CD4-positive, alpha-beta T cell (primary cell): ENCODE results near the gene GCDH. TPM values are rescaled to one million over a fixed set of nuclear protein-coding genes. Genes with fewer than 3 reads are reported as not detected.

Experiments
- ATAC-seq: fragments of 200-7000 bp; cut with Tn5 transposase; one replicate; pipeline ENCODE4 v1.10.0; 2022; ENCODE audit warnings: mild to moderate bottlenecking; ENCODE audit not compliant: poor library complexity
- CTCF ChIA-PET: fragments of 350-600 bp; sonication (Branson Sonifier 250); formaldehyde crosslinking; loops from one replicate; lab custom pipeline; 2021; ENCODE audit warnings: antibody characterized with exemption, inconsistent platforms; lab: Charles Lee
- POLR2A ChIA-PET: fragments of 350-600 bp; sonication (Branson Sonifier 250); formaldehyde crosslinking; loops from one replicate; lab custom pipeline; 2021; ENCODE audit warnings: antibody characterized with exemption, inconsistent platforms; lab: Charles Lee
- DNase-seq, 14 experiments: peaks; one replicate each; pipeline ENCODE4 v3.0.0-alpha.2; 2013 to 2020; ENCODE audit warnings: mixed read lengths in 2 of 14
- H3K27ac ChIP-seq, 2 donors: one replicate each; pipeline versions ENCODE4 v1.5.1 to v1.7.0; 2013; ENCODE audit warnings: low read length in 2 of 2, low read depth in 1 of 2, mild to moderate bottlenecking in 1 of 2
- H3K27me3 ChIP-seq, 2 experiments: 1 replicate in 1 of 2; 2 replicates in 1 of 2; pipeline versions ENCODE4 v1.6.1 to v1.7.0; 2013; ENCODE audit warnings: low read length in 2 of 2, control low read depth in 1 of 2, mild to moderate bottlenecking in 1 of 2, moderate library complexity in 1 of 2; ENCODE audit not compliant: insufficient read depth in 2 of 2, control insufficient read depth in 1 of 2
- H3K36me3 ChIP-seq: one replicate; pipeline ENCODE4 v1.6.1; 2013; ENCODE audit warnings: low read length, control low read depth; ENCODE audit not compliant: insufficient read depth
- H3K4me1 ChIP-seq: one replicate; pipeline ENCODE4 v1.6.1; 2013; ENCODE audit warnings: low read length, control low read depth; ENCODE audit not compliant: insufficient read depth
- H3K4me3 ChIP-seq: one replicate; pipeline ENCODE4 v1.5.1; 2013; ENCODE audit warnings: mild to moderate bottlenecking, low read length, moderate library complexity
- H3K9me3 ChIP-seq, 2 experiments: 1 replicate in 1 of 2; 2 replicates in 1 of 2; pipeline versions ENCODE4 v1.6.1 to v1.7.0; 2013; ENCODE audit warnings: low read length in 2 of 2, mild to moderate bottlenecking in 2 of 2, control low read depth in 1 of 2, moderate library complexity in 1 of 2; ENCODE audit not compliant: control insufficient read depth in 1 of 2, insufficient read depth in 1 of 2
- H3K27ac Mint-ChIP-seq: one replicate; pipeline ENCODE4 v1.8.0; 2020; ENCODE audit warnings: mixed read lengths
- H3K27me3 Mint-ChIP-seq: one replicate; pipeline ENCODE4 v1.8.0; 2021; ENCODE audit warnings: mixed read lengths
- H3K36me3 Mint-ChIP-seq: one replicate; pipeline ENCODE4 v1.8.0; 2021; ENCODE audit warnings: low read depth, mixed read lengths
- H3K4me1 Mint-ChIP-seq: one replicate; pipeline ENCODE4 v1.8.0; 2021; ENCODE audit warnings: low read depth, mixed read lengths
- H3K4me3 Mint-ChIP-seq: one replicate; pipeline ENCODE4 v1.8.0; 2020; ENCODE audit warnings: mild to moderate bottlenecking, mixed read lengths
- H3K9me3 Mint-ChIP-seq: one replicate; pipeline ENCODE4 v1.8.0; 2020; ENCODE audit warnings: mixed read lengths
- intact Hi-C, 2 experiments: fragments of 100-400 bp; cut with DNase I in 1 of 2; cut with micrococcal nuclease in 1 of 2; formaldehyde crosslinking; loops; one replicate each; pipeline versions ENCODE4 v1.15.1 to v1.9.0; 2023 to 2025; cut with DNase I, micrococcal nuclease
- total RNA-seq, 174 experiments: library from RNA in 2 of 174; stranded (reverse) in 2 of 174; gene quantifications; one replicate each; pipeline ENCODE4 v1.2.3 and lab custom pipeline; 2021 to 2026
- TF ChIP-seq, protein P1 (sequence below): fragments of 200-600 bp; IDR thresholded peaks from one replicate; pipeline ENCODE4 v1.8.0; 2022; ENCODE audit warnings: antibody characterized with exemption, mild to moderate bottlenecking

Gene GCDH
- total RNA-seq, 2 experiments from 2014 or later: 39.2 to 42.1 TPM

DNA sequence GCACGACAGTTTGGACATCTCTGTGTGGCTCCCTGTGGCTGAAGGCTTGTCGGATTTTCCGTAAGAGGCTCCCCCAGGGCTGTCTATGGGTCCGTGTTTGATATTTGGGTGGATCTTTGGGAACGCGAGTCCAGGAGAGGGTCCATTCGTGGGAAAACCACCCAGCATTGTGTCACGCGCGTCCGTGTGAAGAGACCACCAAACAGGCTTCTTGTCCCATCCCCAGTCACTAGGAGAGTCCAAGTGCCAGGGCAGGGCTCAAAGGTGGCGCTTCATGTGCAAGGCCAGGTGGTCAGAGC lies 6.4 kb upstream of the GCDH start:
- peak overlapping the region; percentile 87 for H3K4me3 Mint-ChIP-seq
- Histone ChIP-seq H3K4me1 (peaks cover 50% of the 10 kb centered on the region), H3K27ac (no peak overlapping the region), H3K4me3 (peak overlapping the region; percentile 65), H3K9me3 (peaks cover 10 to 26% of the 10 kb centered on the region in 2 experiments), H3K27me3 (no peaks in the 10 kb centered on the region), H3K36me3 (no peaks in the 10 kb centered on the region)
- CTCF ChIA-PET: interaction anchor here (0.6 to 1.7 kb wide), 8 partner anchors 13 to 1695 kb away, joined by 3 to 17 read pairs (median 5); partner anchors contain the start of genes CALR and FARSA
- POLR2A ChIA-PET: interaction anchor here (0.6 to 2.4 kb wide), 13 partner anchors 11 to 268 kb away, joined by 3 to 17 read pairs (median 4); partner anchors contain the start of genes FARSA, GADD45GIP1, JUNB and SYCE2
- DNase-seq: no peak
- no peaks in the 10 kb centered on the region for H3K27me3 Mint-ChIP-seq
- peaks cover 31% of the 10 kb centered on the region for H3K4me1 Mint-ChIP-seq
- TF ChIP-seq, protein P1, sequence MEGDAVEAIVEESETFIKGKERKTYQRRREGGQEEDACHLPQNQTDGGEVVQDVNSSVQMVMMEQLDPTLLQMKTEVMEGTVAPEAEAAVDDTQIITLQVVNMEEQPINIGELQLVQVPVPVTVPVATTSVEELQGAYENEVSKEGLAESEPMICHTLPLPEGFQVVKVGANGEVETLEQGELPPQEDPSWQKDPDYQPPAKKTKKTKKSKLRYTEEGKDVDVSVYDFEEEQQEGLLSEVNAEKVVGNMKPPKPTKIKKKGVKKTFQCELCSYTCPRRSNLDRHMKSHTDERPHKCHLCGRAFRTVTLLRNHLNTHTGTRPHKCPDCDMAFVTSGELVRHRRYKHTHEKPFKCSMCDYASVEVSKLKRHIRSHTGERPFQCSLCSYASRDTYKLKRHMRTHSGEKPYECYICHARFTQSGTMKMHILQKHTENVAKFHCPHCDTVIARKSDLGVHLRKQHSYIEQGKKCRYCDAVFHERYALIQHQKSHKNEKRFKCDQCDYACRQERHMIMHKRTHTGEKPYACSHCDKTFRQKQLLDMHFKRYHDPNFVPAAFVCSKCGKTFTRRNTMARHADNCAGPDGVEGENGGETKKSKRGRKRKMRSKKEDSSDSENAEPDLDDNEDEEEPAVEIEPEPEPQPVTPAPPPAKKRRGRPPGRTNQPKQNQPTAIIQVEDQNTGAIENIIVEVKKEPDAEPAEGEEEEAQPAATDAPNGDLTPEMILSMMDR: no peak
- H3K9me3 Mint-ChIP-seq: no peaks in the 10 kb centered on the region
- ATAC-seq: no peak
- intact Hi-C loops: no loop called here
- H3K27ac Mint-ChIP-seq: peak overlapping the region; percentile 81
- no peaks in the 10 kb centered on the region for H3K36me3 Mint-ChIP-seq

DNA sequence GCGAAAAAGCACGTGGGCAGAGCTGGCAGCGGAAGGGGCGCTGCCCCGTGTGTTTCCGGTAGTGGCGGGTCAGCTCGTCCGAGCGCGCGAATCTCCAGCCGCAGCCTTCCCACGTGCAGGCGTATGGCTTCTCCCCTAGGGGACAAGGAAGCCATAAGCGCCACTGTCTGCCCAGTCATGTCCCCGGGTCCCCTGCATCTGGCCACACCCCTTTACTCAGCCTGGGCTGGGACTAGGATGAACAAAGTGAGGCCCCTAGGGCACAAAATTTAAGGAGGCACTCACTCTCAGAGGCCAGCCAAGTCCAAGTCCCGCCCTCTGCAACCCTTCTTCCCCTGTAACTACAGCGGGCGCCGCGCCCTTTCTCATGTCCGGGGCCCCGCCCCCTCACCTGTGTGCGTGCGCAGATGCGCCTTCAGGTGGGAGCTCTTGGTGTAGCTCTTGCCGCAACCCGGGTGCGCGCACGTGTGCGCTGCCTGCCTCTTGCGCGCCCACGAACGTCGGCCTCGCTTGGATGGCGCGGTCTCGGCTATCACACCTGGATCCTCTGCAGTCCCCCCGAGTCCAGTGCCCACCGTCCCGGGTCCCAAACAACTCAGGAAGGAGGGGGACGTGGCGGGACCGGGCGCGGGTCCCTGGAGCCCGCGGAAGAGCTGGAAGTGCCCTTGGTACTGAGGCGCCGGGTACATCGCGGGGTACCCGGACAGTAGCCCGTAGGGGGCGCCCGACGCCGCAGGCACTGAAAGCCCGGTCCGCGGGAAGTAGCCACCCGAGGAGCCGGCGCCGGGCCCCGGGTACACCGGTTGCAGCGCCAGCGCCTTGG lies 5.8 kb upstream of the GCDH start:
- no peaks in the 10 kb centered on the region for H3K36me3 ChIP-seq
- peak; percentile 79 to 95 (median 86) for DNase-seq
- H3K27me3 Mint-ChIP-seq: no peaks in the 10 kb centered on the region
- no peaks in the 10 kb centered on the region for H3K36me3 Mint-ChIP-seq
- H3K27ac Mint-ChIP-seq: peak overlapping the region; percentile 81
- ATAC-seq: peak; percentile 76
- H3K4me3 Mint-ChIP-seq: peak overlapping the region; percentile 87
- no peaks in the 10 kb centered on the region for H3K27me3 ChIP-seq
- H3K27ac ChIP-seq: peak overlapping the region in 1 of 2 donors; percentile 2
- intact Hi-C loops: loop anchor here (1.0 kb wide), 1 partner anchor 80 kb away; no protein-coding TSS in a partner anchor
- TF ChIP-seq, protein P1: peak; percentile 85
- ChIA-PET POLR2A (interaction anchor here (0.6 to 2.4 kb wide), 13 partner anchors 12 to 267 kb away, joined by 3 to 17 read pairs (median 4); partner anchors contain the start of genes FARSA, GADD45GIP1, JUNB and SYCE2), CTCF (interaction anchor here (0.6 to 1.7 kb wide), 11 partner anchors 13 to 1695 kb away, joined by 3 to 17 read pairs (median 4); partner anchors contain the start of genes CALR, FARSA and SYCE2)
- peaks cover 10 to 26% of the 10 kb centered on the region in 2 experiments for H3K9me3 ChIP-seq
- peaks cover 29% of the 10 kb centered on the region for H3K4me1 Mint-ChIP-seq
- peak overlapping the region; percentile 65 for H3K4me3 ChIP-seq
- no peaks in the 10 kb centered on the region for H3K9me3 Mint-ChIP-seq
- H3K4me1 ChIP-seq: peaks cover 47% of the 10 kb centered on the region

DNA sequence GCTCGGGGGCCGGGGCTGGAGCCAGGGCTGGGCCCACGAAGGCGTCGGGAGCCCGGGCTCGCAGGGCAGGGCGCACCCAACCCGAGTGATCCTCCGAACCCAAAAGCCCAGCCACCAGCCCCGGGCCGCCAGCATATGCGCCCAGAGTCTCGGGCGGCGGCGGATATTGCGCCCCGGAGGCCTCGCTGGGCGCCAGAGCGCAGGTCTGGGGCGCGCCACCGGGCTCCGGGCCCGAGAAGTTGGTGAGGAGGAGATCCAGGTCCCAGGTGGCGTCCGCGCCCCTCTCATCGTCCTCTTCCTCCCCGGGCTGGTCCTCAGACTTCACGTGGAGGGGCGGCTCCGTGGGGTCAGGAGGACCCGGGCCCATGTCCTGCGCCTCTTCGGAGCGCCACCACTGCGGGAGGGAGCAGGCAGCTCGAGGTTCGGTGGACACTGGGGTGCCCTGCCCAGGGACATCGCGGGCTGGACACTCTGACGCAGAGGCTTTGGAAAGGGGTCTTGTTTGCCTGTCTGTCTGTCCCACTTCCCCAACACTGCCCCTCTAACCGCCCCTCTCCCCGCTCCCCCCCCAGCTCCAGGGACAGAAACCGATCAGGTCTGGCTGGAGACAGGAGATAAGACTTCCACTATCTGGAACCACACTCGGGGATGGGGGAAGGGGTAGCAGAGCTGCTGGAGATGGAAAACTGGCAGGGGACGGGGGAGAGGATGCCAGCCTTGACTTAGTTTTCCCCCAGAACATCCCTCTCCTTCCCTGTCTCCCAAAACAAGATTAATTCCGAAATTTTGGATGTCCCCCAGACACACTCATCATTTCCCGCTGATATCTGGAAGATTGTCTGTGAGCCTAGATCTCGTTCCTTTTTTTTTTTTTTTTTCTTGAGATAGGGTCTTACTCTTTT lies 5.0 kb upstream of the GCDH start:
- TF ChIP-seq, protein P1: peak; percentile 34
- H3K4me3 ChIP-seq: peak overlapping the region; percentile 65
- peak overlapping the region in 1 of 2 donors; percentile 2 for H3K27ac ChIP-seq

More for the DNA sequence above, 5.0 kb upstream of the GCDH start:
- POLR2A ChIA-PET: interaction anchor here (0.9 to 2.4 kb wide), 12 partner anchors 13 to 267 kb away, joined by 3 to 17 read pairs (median 5); partner anchors contain the start of genes CALR, FARSA, GADD45GIP1 and JUNB
- H3K4me1 Mint-ChIP-seq: peaks cover 28% of the 10 kb centered on the region
- H3K27ac Mint-ChIP-seq: no peak overlapping the region
- intact Hi-C loops: loop anchor here (1.0 kb wide), 1 partner anchor 79 kb away; no protein-coding TSS in a partner anchor
- Histone ChIP-seq H3K36me3 (no peaks in the 10 kb centered on the region), H3K27me3 (no peaks in the 10 kb centered on the region), H3K4me1 (peaks cover 45% of the 10 kb centered on the region), H3K9me3 (peaks cover 10 to 26% of the 10 kb centered on the region in 2 experiments)
- peaks cover 4% of the 10 kb centered on the region for H3K36me3 Mint-ChIP-seq
- ATAC-seq: no peak
- CTCF ChIA-PET: interaction anchor here (0.6 to 1.7 kb wide), 9 partner anchors 15 to 570 kb away, joined by 3 to 17 read pairs (median 4); partner anchors contain the start of genes CALR, FARSA and SYCE2
- no peaks in the 10 kb centered on the region for H3K9me3 Mint-ChIP-seq
- no peak for DNase-seq
- H3K27me3 Mint-ChIP-seq: no peaks in the 10 kb centered on the region
- H3K4me3 Mint-ChIP-seq: peak overlapping the region; percentile 66
